Progenitor cell of endocrine pancreas (in vitro differentiated cells): ENCODE results near the gene PEX10. TPM values are rescaled to one million over a fixed set of nuclear protein-coding genes. Genes with fewer than 3 reads are reported as not detected.

Source experiments
- DNase-seq: peaks from one replicate; pipeline ENCODE4 v3.0.0; 2021; ENCODE audit warnings: low spot score; ENCODE audit not compliant: unreplicated experiment
- H3K27ac Mint-ChIP-seq: 2 replicates; pipeline ENCODE4 v1.8.0; 2021; ENCODE audit warnings: mild to moderate bottlenecking, moderate library complexity, mixed read lengths
- H3K27me3 Mint-ChIP-seq: 2 replicates; pipeline ENCODE4 v1.8.0; 2021; ENCODE audit warnings: mixed read lengths
- H3K36me3 Mint-ChIP-seq: 2 replicates; pipeline ENCODE4 v1.8.0; 2022; ENCODE audit warnings: mixed read lengths; ENCODE audit not compliant: insufficient read depth
- H3K4me1 Mint-ChIP-seq: 2 replicates; pipeline ENCODE4 v1.8.0; 2021; ENCODE audit warnings: low read depth, mixed read lengths
- H3K4me3 Mint-ChIP-seq: 2 replicates; pipeline ENCODE4 v1.8.0; 2021; ENCODE audit warnings: low read depth, mild to moderate bottlenecking, moderate library complexity, mixed read lengths
- H3K9me3 Mint-ChIP-seq: 2 replicates; pipeline ENCODE4 v1.8.0; 2021; ENCODE audit warnings: low read depth, mixed read lengths
- total RNA-seq: library from RNA; stranded (reverse); gene quantifications from 2 replicates; pipeline ENCODE4 v1.2.1, GENCODE V29; 2021
- TF ChIP-seq, protein P1 (sequence below): fragments of 200-600 bp; sonication (generic); IDR thresholded peaks from one replicate; pipeline ENCODE4 v1.5.0; 2021; ENCODE audit warnings: antibody characterized with exemption, mild to moderate bottlenecking; ENCODE audit not compliant: unreplicated experiment

PEX10 gene
- total RNA-seq, 1 donor from 2014 or later, result 27.5 TPM

DNA sequence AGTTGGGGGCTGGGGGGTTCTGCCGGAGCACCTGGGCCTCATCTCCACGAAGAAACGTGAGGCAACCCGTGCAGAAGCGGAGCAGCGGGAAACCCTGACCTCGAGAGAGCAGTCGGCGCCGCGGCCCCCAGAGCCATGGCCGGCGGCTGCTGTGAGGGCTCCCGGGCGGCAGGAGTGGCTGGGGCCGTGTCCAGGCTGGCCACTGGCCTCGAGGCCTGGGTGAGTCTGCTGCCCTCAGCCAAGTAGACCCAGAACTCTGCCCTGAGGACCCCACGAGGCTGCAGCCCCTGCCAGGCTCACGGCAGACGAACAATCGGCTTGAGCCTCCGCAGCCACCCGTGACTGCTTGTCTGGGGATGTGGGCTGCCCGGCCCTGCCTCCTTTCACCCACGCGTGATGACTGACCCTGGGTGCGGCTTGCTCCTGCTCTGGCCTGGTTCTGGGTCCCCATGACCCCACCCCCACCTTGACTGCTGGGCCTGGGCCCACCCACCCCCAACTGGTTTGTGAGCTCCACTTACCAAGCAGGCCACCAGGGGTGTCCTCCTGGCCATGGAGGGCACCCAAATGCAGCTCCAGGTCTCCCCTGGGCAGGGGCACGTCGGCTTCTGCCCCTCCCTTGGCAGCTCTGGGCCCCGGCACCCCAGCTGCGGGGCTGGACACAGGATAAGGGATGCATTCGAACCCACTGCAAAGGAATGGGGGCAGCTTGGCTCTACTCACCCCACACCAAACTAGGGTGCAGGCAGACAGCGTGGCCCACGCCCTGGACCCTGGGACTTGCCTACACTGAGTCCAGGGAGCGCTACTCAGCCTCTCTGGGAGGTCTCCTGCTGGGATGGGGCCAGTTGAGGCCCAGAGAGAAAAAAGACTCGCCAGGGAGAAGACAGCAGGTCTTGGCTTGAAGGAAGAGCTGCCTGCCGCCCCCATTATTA lies 55.2 kb downstream of the PEX10 start:
- no peaks in the 10 kb centered on the region for H3K4me1 Mint-ChIP-seq
- H3K4me3 Mint-ChIP-seq, result no peak overlapping the region
- DNase-seq, result no peak
- H3K27me3 Mint-ChIP-seq, result no peaks in the 10 kb centered on the region
- H3K36me3 Mint-ChIP-seq, result peaks cover 4% of the 10 kb centered on the region
- no peak overlapping the region for H3K27ac Mint-ChIP-seq
- no peaks in the 10 kb centered on the region for H3K9me3 Mint-ChIP-seq
- TF ChIP-seq, protein P1, sequence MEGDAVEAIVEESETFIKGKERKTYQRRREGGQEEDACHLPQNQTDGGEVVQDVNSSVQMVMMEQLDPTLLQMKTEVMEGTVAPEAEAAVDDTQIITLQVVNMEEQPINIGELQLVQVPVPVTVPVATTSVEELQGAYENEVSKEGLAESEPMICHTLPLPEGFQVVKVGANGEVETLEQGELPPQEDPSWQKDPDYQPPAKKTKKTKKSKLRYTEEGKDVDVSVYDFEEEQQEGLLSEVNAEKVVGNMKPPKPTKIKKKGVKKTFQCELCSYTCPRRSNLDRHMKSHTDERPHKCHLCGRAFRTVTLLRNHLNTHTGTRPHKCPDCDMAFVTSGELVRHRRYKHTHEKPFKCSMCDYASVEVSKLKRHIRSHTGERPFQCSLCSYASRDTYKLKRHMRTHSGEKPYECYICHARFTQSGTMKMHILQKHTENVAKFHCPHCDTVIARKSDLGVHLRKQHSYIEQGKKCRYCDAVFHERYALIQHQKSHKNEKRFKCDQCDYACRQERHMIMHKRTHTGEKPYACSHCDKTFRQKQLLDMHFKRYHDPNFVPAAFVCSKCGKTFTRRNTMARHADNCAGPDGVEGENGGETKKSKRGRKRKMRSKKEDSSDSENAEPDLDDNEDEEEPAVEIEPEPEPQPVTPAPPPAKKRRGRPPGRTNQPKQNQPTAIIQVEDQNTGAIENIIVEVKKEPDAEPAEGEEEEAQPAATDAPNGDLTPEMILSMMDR, result no peak

DNA sequence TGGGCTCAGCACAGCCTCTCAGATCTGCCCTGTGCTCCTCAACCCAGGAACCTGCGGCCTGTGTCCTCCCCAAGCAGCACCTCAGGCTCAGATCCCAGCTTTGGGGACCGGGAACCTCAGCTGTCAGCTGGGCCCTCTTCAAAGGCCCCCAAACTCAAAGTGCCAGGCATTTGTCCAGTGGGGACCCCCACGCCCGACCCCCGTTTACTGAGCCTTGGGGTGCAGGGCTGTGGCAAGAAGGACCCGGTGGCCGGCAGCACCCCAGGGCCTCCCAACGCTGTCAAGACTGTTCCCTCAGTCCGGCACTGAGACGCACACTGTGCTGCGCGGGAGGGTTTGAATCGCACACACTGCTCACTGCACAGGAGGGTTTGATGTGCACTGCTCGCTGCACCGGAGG lies 56.0 kb downstream of the PEX10 start:
- TF ChIP-seq, protein P1, result no peak
- DNase-seq, result no peak
- Mint-ChIP-seq H3K9me3 (no peaks in the 10 kb centered on the region), H3K36me3 (peaks cover 3% of the 10 kb centered on the region), H3K27me3 (peaks cover 3% of the 10 kb centered on the region), H3K4me3 (no peak overlapping the region), H3K4me1 (no peaks in the 10 kb centered on the region), H3K27ac (no peak overlapping the region)

DNA sequence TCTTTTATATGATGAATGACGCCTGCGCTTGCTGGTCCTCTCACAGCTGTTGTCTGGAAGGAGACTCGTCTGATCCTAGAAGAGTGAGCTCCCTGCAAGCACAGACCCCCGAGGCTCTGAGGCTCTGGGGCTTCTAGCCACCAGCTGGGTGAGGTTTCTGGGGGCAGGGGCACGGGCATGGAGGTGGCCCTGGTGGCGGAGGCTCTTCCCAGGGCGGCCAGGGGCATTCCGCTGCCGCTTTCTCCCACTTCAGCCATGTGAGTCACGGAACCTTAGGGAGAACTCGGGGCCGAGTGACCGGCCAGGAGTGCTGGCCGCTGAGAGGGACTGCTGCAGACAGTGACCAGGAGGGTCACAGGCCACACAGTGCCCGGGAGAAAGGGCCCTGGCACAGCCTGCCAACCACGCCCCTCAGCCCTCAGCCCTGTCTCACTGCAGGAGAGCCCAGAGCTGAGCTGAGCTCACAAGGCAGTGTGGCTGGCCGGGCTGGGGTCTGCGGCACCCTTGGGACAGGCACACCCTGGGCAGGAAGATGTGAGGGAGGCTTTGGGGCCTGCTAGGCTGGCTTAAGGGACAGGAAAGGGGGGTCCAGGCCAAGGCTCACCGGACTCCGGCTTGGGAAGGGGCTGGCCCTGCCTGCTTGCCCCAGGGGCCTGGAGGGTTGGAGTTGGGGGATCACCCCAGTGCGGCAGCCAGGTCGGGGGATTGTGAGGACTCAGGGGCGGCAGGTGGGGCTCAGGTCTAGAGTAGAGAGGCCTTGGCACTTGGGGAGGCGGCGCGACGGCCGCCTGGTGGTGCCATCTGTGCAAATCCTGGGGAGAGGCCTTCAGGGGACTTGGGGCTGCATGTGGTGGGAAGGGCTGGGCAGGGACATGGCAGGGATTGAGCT lies 56.7 kb downstream of the PEX10 start:
- no peak overlapping the region for H3K4me3 Mint-ChIP-seq
- no peak for DNase-seq
- H3K27ac Mint-ChIP-seq, result no peak overlapping the region
- H3K36me3 Mint-ChIP-seq, result peaks cover 3% of the 10 kb centered on the region
- TF ChIP-seq, protein P1, result no peak
- H3K27me3 Mint-ChIP-seq, result peaks cover 4% of the 10 kb centered on the region
- H3K9me3 Mint-ChIP-seq, result no peaks in the 10 kb centered on the region
- no peaks in the 10 kb centered on the region for H3K4me1 Mint-ChIP-seq

DNA sequence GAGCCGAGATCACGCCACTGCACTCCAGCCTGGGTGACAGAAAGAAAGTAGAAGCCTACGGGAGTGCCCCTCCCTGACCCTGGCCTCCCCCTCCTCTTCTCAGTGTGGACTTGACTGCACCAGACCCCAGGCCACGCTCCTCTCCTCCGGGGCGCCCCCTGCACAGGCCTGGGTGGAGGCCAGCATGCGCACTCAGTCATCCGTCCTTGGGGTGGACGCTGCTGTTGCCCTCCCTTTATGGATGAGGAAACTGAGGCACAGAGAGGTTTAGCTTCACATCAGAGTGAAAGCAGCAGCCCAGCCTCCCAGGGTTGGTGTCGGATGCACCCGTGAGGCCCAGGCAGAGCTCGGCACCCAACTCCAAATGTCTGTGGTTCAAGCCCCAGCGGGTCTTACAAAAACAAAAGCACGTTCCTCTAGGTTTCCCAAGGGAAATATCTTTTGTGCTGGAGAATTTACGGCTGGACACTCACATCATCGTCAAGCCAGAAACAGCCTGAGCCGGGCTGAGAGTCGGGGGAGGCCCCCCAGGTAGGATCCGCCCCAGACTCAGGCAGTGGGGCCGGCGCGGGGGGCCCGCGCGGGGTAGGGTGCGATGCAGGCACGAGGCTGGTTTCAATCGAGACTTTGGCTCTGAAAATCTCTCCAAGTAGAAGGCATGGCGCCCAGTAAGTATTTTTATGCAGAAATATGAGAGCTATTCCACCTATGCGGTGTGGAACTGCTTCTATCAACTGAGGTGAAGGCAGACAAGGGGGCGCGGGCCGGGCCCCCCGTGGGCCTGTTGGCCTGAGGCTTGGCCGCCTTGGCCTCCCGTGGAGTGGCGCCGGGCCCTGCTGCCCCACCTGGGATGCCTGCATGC lies 57.6 kb downstream of the PEX10 start:
- H3K27me3 Mint-ChIP-seq, result peaks cover 4% of the 10 kb centered on the region
- H3K27ac Mint-ChIP-seq, result no peak overlapping the region
- no peak overlapping the region for H3K4me3 Mint-ChIP-seq
- no peak for DNase-seq
- H3K36me3 Mint-ChIP-seq, result no peaks in the 10 kb centered on the region
- TF ChIP-seq, protein P1, result no peak
- H3K9me3 Mint-ChIP-seq, result no peaks in the 10 kb centered on the region
- no peaks in the 10 kb centered on the region for H3K4me1 Mint-ChIP-seq

Other genes with a start within 250 kb of the PEX10 start
- 74.3 and 77.9 TPM in 2 replicates for gene FAAP20, start 217.8 kb downstream of the PEX10 start, total RNA-seq
- 56.2 and 59.4 TPM in 2 replicates for gene SKI, start 184.2 kb downstream of the PEX10 start, total RNA-seq
- gene MORN1, start 21.0 kb downstream of the PEX10 start, total RNA-seq, result 34.0 and 35.3 TPM in 2 replicates
- 93.6 and 99.3 TPM in 2 replicates for gene RER1, start 20.7 kb downstream of the PEX10 start, total RNA-seq
- 0.13 TPM in 1 of 2 replicates, not detected in the other for gene PLCH2, start 63.7 kb upstream of the PEX10 start, total RNA-seq
- 42.5 and 45.4 TPM in 2 replicates for gene PANK4, start 114.0 kb upstream of the PEX10 start, total RNA-seq
- 0.36 TPM in 1 of 2 replicates, not detected in the other for gene HES5, start 117.7 kb upstream of the PEX10 start, total RNA-seq
- gene TNFRSF14, start 143.8 kb upstream of the PEX10 start, total RNA-seq, result 0.41 and 0.75 TPM in 2 replicates
- gene PRXL2B, start 174.2 kb upstream of the PEX10 start, total RNA-seq, result 32.0 and 36.4 TPM in 2 replicates
- 0.64 and 0.93 TPM in 2 replicates for gene MMEL1, start 220.5 kb upstream of the PEX10 start, total RNA-seq